HepG2 (cell line): Measurements from ENCODE around the gene MRPL28. TPM values are rescaled to one million over a fixed set of nuclear protein-coding genes. Genes with fewer than 3 reads are reported as not detected.
A peak's percentile ranks its signal among the peaks of the same experiment; 100 is the strongest.

ENCODE experiments used
- AHR ChIP-seq: IDR thresholded peaks from 2 replicates; pipeline ENCODE4 v1.6.1; 2018; ENCODE audit warnings: missing genetic modification reagents, missing compliant biosample characterization
- CENPBD1 ChIP-seq: sonication (generic); formaldehyde crosslinking; IDR thresholded peaks from 2 replicates; pipeline ENCODE4 v1.8.0; 2022; ENCODE audit warnings: missing genetic modification reagents, low read depth, mild to moderate bottlenecking, borderline replicate concordance
- HNF4G ChIP-seq, 2 experiments: sonication (generic) in 1 of 2; formaldehyde crosslinking in 1 of 2; IDR thresholded peaks; 2 replicates each; pipeline versions ENCODE4 v1.4.0 to v1.6.1; 2011 to 2020; ENCODE audit warnings: borderline replicate concordance in 2 of 2, low read depth in 2 of 2, mild to moderate bottlenecking in 2 of 2, low read length in 1 of 2, missing genetic modification reagents in 1 of 2, moderate library complexity in 1 of 2
- IKZF1 ChIP-seq: fragments of 450-650 bp; IDR thresholded peaks from 2 replicates; pipeline ENCODE4 v1.7.1; 2016
- MATR3 ChIP-seq: sonication (generic); formaldehyde crosslinking; IDR thresholded peaks from 2 replicates; pipeline ENCODE4 v1.4.0; 2020; ENCODE audit warnings: missing genetic modification reagents
- MAZ ChIP-seq, 2 experiments: sonication (generic) in 1 of 2; formaldehyde crosslinking in 1 of 2; IDR thresholded peaks; 2 replicates each; pipeline versions ENCODE4 v1.5.0 to v1.6.1; 2012 to 2020; ENCODE audit warnings: low read depth in 2 of 2, mild to moderate bottlenecking in 2 of 2, borderline replicate concordance in 1 of 2, improper control_type of control experiment in 1 of 2, low read length in 1 of 2, missing genetic modification reagents in 1 of 2, moderate library complexity in 1 of 2
- POLR2G ChIP-seq: fragments of 200-400 bp; formaldehyde crosslinking; IDR thresholded peaks from 2 replicates; pipeline ENCODE4 v1.6.1; 2018; ENCODE audit warnings: mild to moderate bottlenecking, low read depth, low read length, moderate library complexity
- PREB ChIP-seq: sonication (generic); formaldehyde crosslinking; IDR thresholded peaks from 2 replicates; pipeline ENCODE4 v1.4.0; 2020; ENCODE audit warnings: missing genetic modification reagents
- RARG ChIP-seq: sonication (generic); formaldehyde crosslinking; IDR thresholded peaks from 2 replicates; pipeline ENCODE4 v1.4.0; 2020; ENCODE audit warnings: low read depth, mild to moderate bottlenecking, missing genetic modification reagents
- RBAK ChIP-seq: sonication (generic); formaldehyde crosslinking; IDR thresholded peaks from 2 replicates; pipeline ENCODE4 v1.5.1; 2020; ENCODE audit warnings: mild to moderate bottlenecking, missing genetic modification reagents
- RBFOX2 ChIP-seq: fragments of 200-400 bp; formaldehyde crosslinking; IDR thresholded peaks from 2 replicates; pipeline ENCODE4 v1.6.1; 2017; ENCODE audit warnings: low read depth, mild to moderate bottlenecking, low read length
- RFX1 ChIP-seq: fragments of 450-650 bp; IDR thresholded peaks from 2 replicates; pipeline ENCODE4 v1.6.1; 2017
- ZBTB20 ChIP-seq: sonication (generic); formaldehyde crosslinking; IDR thresholded peaks from 2 replicates; pipeline ENCODE4 v1.8.1; 2023; ENCODE audit warnings: missing genetic modification reagents, low read depth, mild to moderate bottlenecking, borderline replicate concordance
- ZBTB40 ChIP-seq, 2 experiments: fragments of 450-650 bp in 1 of 2; sonication (generic) in 1 of 2; formaldehyde crosslinking in 1 of 2; IDR thresholded peaks; 2 replicates each; pipeline versions ENCODE4 v1.6.1 to v1.8.0; 2016 to 2022; ENCODE audit warnings: antibody characterized with exemption in 1 of 2, mild to moderate bottlenecking in 1 of 2, missing genetic modification reagents in 1 of 2
- ZC3H4 ChIP-seq: sonication (generic); formaldehyde crosslinking; IDR thresholded peaks from 2 replicates; pipeline ENCODE4 v1.4.0; 2020; ENCODE audit warnings: missing genetic modification reagents, borderline replicate concordance
- ZFP41 ChIP-seq: sonication (generic); formaldehyde crosslinking; IDR thresholded peaks from 2 replicates; pipeline ENCODE4 v1.4.0; 2020; ENCODE audit warnings: mild to moderate bottlenecking, missing genetic modification reagents, borderline replicate concordance
- ZFP62 ChIP-seq: sonication (generic); formaldehyde crosslinking; IDR thresholded peaks from 2 replicates; pipeline ENCODE4 v1.4.0; 2020; ENCODE audit warnings: missing genetic modification reagents
- ZNF331 ChIP-seq: sonication (generic); formaldehyde crosslinking; IDR thresholded peaks from 2 replicates; pipeline ENCODE4 v1.4.0; 2020; ENCODE audit warnings: missing genetic modification reagents
- ZNF607 ChIP-seq: sonication (generic); formaldehyde crosslinking; IDR thresholded peaks from 2 replicates; pipeline ENCODE4 v1.5.1; 2020; ENCODE audit warnings: missing genetic modification reagents, mild to moderate bottlenecking, borderline replicate concordance
- ZNF878 ChIP-seq: sonication (generic); formaldehyde crosslinking; IDR thresholded peaks from 2 replicates; pipeline ENCODE4 v1.8.1; 2023; ENCODE audit warnings: mild to moderate bottlenecking, missing genetic modification reagents, moderate library complexity
- polyA plus RNA-seq, 8 experiments: library from polyadenylated mRNA; depleted of rRNA in 3 of 8; stranded (reverse) in 7 of 8; unstranded in 1 of 8; fragments of >200 nt; fragmentation: Illumina TruSeq in 4 of 8; extraction: Trizol in 4 of 8; gene quantifications; 2 replicates each; pipeline versions ENCODE4 v1.2.1 to v1.2.3, GENCODE V29; 2011 to 2016; ENCODE audit warnings: low read depth in 4 of 8, missing spikeins in 1 of 8, mixed read lengths in 1 of 8; ENCODE audit not compliant: insufficient read depth in 1 of 8
- total RNA-seq, 5 experiments: library from RNA; depleted of rRNA; stranded (reverse); fragments of >200 nt; fragmentation: Illumina TruSeq; extraction: Trizol; gene quantifications; 2 replicates each; pipeline ENCODE4 v1.2.3, GENCODE V29; 2016; ENCODE audit warnings: low read depth in 1 of 5

MRPL28 gene
- total and polyA plus RNA-seq, 2 of the 13 experiments (the other 11 are each of a cell fraction or from before 2014, with no cell fraction given), result 114 to 135 TPM

- TF ChIP-seq ZBTB40 (IDR thresholded peaks at IDR 0.05) (peak; percentile 76), ZBTB40 (CRISPR knock-in tag; IDR thresholded peaks at IDR 0.05) (no peak), HNF4G (IDR thresholded peaks at IDR 0.05; ENCODE audit: borderline replicate concordance, low read depth, low read length) (no peak), HNF4G (CRISPR knock-in tag; IDR thresholded peaks at IDR 0.05; ENCODE audit: borderline replicate concordance, low read depth) (no peak), PREB (CRISPR knock-in tag) (no peak), CENPBD1 (CRISPR knock-in tag) (no peak), RFX1 (no peak), ZC3H4 (CRISPR knock-in tag) (no peak), ZNF331 (CRISPR knock-in tag) (no peak), ZFP41 (CRISPR knock-in tag) (no peak), RBAK (CRISPR knock-in tag) (no peak), ZBTB20 (CRISPR knock-in tag) (no peak), MATR3 (no peak), IKZF1 (no peak), AHR (no peak), ZFP62 (CRISPR knock-in tag) (no peak), POLR2G (peak; percentile 72), RARG (CRISPR knock-in tag) (no peak), ZNF607 (CRISPR knock-in tag) (no peak), ZNF878 (CRISPR knock-in tag) (no peak), MAZ (IDR thresholded peaks at IDR 0.05; ENCODE audit: borderline replicate concordance, low read depth, low read length) (peak; percentile 39; the same call in 1 of the 2 replicates), MAZ (CRISPR knock-in tag; IDR thresholded peaks at IDR 0.05; ENCODE audit: low read depth) (no peak; the same call in 1 of the 2 replicates), RBFOX2 (peak; percentile 40; the same call in 1 of the 2 replicates)
Observed at GRCh38 chr16:370443-370842, at the start of gene MRPL28 (continued).
